Mammary epithelial cell (primary cell): Measurements from ENCODE around the gene SHBG.

ENCODE experiments used
- EZH2 ChIP-seq: IDR thresholded peaks from 2 replicates; pipeline ENCODE4 v1.6.1; 2012; ENCODE audit warnings: low read length, inconsistent platforms, borderline replicate concordance
- TF ChIP-seq, protein P1 (sequence below), 2 donors: IDR thresholded peaks in 1 of 2; conservative IDR thresholded peaks in 1 of 2; 2 replicates each; pipeline ENCODE4 v1.5.1; 2011 to 2012; ENCODE audit warnings: inconsistent platforms in 2 of 2, low read length in 2 of 2, mild to moderate bottlenecking in 2 of 2, control low read depth in 1 of 2, low read depth in 1 of 2; ENCODE audit not compliant: insufficient read depth in 1 of 2; ENCODE audit errors: extremely low read depth in 1 of 2

DNA sequence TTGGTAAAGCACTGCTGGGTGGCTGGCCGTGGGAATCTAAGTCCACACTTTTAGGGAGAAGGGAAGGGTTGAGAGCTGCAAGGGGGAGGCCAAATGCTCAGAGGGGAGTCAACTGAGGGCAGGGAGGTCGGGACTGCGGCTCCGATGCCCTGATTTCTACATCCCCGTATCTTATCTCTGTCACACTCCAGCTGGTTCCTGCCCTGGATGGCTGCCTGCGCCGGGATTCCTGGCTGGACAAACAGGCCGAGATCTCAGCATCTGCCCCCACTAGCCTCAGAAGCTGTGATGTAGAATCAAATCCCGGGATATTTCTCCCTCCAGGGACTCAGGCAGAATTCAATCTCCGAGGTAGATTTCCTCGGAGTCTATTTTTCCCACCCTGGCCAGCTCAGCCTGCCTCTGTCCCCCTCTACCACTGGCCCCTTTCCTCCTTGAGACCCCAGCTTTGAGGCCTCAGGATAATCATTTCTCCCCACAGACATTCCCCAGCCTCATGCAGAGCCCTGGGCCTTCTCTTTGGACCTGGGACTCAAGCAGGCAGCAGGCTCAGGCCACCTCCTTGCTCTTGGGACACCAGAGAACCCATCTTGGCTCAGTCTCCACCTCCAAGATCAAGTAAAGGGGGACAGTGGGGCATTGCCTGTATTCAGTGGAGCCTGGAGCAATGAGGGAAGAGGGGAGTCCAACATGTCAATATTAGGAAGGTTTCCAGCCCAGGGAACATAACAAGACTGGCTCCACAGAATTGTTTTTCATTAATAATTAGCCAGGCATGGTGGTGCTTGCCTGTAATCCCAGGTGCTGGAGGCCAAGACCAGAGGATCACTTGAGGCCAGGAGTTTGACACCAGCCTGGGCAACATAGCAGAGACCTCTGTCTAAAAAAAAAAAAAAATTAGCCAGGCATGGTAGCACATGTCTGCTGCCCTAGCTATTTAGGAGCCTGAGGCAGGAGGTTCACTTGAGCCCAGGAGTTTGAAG lies 1.8 kb downstream of the SHBG start:
- TF ChIP-seq EZH2 = no peak
- TF ChIP-seq, protein P1, sequence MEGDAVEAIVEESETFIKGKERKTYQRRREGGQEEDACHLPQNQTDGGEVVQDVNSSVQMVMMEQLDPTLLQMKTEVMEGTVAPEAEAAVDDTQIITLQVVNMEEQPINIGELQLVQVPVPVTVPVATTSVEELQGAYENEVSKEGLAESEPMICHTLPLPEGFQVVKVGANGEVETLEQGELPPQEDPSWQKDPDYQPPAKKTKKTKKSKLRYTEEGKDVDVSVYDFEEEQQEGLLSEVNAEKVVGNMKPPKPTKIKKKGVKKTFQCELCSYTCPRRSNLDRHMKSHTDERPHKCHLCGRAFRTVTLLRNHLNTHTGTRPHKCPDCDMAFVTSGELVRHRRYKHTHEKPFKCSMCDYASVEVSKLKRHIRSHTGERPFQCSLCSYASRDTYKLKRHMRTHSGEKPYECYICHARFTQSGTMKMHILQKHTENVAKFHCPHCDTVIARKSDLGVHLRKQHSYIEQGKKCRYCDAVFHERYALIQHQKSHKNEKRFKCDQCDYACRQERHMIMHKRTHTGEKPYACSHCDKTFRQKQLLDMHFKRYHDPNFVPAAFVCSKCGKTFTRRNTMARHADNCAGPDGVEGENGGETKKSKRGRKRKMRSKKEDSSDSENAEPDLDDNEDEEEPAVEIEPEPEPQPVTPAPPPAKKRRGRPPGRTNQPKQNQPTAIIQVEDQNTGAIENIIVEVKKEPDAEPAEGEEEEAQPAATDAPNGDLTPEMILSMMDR (conservative IDR thresholded peaks at IDR 0.05 in 1 of 2, IDR thresholded peaks at IDR 0.05 in 1 of 2; ENCODE audit: extremely low read depth in 1 of 2, insufficient read depth in 1 of 2, low read depth in 1 of 2, low read length in 2 of 2) = no peak
